Left hindlimb (tissue), 1 donor: ENCODE measurements around the gene PPY.
"Not testable (repeated sequence)": the region's sequence is repeated elsewhere in the genome, so short reads cannot be mapped to it uniquely, and the experiment has no call there.

Experiments used
- DNase-seq: peaks from one replicate; pipeline ENCODE4 v3.0.0-alpha.2; 2018

PPY gene

GRCh38 chr17:43962479-43962878 lies 20.2 kb upstream of the PPY start:
- no peak for DNase-seq

- DNase-seq: no peak
Measured at GRCh38 chr17:43961954-43962353, 19.7 kb upstream of the PPY start.

DNA sequence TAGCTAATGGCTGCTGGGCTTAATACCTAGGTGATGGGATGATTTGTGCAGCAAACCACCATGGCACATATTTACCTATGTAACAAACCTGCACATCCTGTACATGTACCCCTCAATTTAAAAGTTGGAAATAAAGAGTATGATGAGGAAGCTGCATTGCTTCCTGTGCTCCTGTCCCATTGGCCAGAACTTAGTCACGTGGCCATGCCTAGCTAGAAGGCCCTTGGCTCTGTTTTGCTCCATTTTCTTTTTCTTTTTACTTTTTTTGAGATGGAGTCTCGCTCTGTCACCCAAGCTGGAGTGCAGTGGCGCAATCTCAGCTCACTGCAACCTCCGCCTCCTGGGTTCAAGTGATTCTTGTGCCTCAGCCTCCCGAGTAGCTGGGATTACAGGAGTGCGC lies 19.0 kb upstream of the PPY start:
- DNase-seq: not testable (repeated sequence)

DNA sequence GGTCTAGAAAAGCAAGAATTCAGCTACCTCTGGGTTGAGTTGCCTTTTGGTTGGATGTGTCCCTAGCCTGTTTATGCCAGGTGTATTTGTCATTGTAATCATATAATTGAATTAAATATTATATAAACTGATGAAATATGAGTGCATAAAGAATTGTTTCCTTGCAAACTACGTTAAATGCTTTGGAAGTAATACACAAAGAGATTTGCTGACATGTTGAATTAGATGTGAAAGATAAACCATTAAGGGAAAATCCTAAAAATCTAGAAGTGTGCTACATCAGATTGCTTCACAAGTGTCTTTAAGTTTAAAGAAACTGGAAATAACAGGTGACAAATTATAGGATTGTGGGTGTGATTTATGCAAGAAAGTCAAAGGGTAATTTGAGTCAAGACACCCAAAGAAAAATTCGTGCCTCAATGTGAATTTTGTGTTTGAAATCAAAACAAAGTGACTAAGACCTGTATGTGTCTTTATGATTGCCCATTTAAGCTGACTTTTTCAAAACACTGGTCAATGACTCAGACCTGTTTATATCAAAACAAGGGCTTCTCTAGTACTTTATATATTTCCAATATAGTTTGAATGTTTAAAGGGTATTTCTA lies 16.6 kb upstream of the PPY start:
- DNase-seq: no peak

GRCh38 chr17:43956222-43956621 lies 13.9 kb upstream of the PPY start:
- no peak for DNase-seq

DNA sequence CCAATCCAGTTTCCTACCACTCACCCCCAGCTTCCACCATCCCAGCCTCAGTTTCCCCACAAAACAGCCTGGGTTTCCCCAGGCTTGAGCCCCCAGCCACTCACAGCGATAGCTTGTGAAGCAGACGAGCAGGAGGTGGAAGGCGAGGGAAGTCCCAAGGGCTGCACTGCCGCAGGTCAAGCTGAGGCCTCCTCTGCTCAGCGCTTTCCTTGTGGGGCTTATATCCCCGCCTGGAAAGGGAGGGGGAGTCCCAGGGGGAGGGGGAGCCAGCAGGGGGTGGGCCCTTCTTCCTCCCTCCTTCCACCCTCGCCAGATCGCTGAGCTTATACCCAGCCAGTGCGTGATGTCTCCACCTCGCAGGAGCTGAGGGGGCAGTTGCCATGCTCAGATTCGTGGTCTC lies 11.5 kb upstream of the PPY start, which contains the start of gene PYY:
Gene PYY, minus strand, starts transcription at position 195 of the 400 bp plus-strand sequence. CDS start 457 bp downstream, outside the sequence.
- DNase-seq: no peak

GRCh38 chr17:43952724-43953666 lies 10.7 kb upstream of the PPY start:
- peak; percentile 48 for DNase-seq

- peak; percentile 47 for DNase-seq
Measured at GRCh38 chr17:43952351-43952723, 10.1 kb upstream of the PPY start.

- DNase-seq: no peak
Measured at GRCh38 chr17:43951750-43952149, 9.5 kb upstream of the PPY start.

- DNase-seq: no peak
Measured at GRCh38 chr17:43950554-43950953, 8.3 kb upstream of the PPY start.

DNA sequence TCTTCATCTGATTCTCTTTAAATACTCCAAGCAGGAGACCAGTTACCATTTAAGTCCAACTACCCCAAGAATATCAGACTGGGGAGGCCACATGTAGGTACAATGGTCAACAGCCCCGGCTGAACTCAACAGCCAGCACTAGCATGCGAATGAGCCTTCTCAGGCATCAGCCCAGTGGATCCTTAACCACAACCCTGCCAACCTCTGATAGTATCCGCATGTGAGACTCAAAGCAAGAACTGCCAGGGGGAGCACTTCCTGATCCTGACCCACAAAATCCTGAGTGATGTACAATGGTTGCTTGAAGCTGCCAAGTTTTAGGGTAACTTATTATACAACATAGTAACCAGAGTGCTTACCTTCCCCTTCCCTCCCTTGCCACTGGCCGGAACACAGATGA lies 7.5 kb upstream of the PPY start:
- DNase-seq: no peak

DNA sequence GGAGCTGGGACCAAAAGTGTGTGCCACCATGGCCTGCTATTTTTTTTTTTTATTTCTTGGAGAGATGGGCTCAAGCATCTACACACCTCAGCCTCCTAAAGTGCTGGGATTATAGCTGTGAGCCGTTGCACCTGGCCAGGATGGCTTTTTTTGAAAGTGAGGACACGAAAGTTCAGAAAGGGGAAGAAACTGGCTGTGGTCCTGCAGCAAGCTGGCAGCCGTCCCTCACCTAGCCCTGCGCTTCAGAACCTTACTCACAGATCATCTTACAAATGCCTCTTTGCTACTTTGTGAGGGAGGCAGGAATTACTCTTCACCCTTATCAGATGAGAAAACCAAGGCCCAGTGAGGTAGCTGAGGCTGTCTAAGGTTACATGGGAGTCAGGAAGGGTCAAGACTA lies 4.5 kb upstream of the PPY start:
- no peak for DNase-seq

- no peak for DNase-seq
Measured at GRCh38 chr17:43945074-43945829, 3.0 kb upstream of the PPY start.

GRCh38 chr17:43940630-43941029 lies 1.6 kb downstream of the PPY start:
- no peak for DNase-seq

DNA sequence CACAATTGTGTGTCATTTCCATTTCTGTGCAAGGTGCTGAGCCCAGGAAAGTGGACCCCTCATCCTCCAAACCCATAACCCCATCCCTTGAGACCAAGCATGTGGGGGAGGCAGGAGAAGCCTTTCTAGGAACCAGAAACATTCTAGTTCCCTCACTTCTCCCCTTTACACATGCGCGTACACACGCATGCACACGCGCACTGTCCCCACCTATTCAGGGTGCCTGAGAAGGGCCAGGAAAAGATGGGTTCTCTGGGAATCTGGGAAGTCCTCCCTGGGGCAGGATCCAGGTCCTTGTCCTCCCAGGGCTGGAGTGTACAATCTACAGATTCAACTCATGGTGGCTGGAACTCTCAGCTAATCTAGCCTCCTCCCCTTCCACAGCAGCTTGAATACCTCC lies 2.4 kb downstream of the PPY start:
- DNase-seq: no peak

- not testable (repeated sequence) for DNase-seq
Measured at GRCh38 chr17:43939452-43939851, 2.8 kb downstream of the PPY start.

DNA sequence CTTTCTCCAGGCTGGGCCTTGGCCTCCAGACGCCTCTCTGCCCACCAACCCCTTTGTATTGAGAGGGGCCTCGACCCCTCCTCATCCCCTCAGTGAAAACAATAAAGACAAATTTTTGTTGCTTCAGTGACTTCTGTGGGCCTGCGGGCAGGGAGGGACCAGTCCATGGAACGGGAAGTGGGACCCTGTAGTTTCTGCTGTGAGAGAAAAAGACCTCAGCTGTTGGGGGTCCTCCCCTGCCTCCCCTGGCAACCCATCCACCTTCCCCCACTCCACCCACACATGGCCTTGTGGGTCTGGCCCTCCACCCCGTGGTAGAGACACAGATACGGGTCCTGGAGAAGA lies 3.5 kb downstream of the PPY start:
- no peak for DNase-seq

- DNase-seq: no peak
Measured at GRCh38 chr17:43936434-43936833, 5.8 kb downstream of the PPY start.

GRCh38 chr17:43935926-43936261 lies 6.4 kb downstream of the PPY start:
- DNase-seq: no peak

DNA sequence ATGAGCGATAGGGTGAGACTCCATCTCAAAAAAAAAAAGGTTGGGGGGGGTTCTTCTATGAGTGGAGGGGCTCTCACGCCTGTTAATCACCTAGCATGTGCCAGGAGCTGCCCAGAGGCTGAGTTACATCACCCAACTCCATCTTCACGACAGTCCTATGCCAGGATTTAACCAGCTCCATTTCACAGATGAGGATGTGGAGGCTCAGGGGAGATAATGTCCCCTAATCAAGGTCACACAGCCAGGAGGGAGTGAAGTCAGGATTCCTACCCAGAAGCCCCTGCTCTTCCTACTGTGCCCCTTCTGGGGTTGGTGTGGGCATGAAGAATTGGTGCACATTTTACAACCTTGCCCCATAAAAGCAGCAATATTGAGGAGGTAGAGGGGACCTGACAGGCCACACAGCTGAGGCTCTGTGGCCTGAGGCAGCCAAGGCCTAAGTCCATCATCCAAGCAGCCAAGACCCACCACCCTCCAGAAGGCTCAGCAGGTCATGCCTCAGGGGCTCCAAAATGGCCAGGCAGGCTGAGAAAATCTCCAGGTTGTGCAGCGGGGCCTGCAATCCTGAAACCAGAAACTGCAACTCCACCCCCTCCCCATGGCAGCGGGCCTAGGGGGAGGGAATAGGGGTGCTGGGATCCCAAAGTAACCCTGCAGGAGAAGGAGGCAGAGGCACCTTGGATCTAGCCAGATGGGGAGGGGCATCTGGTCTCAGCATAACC lies 6.9 kb downstream of the PPY start:
- no peak for DNase-seq

- DNase-seq: no peak
Measured at GRCh38 chr17:43932923-43933322, 9.4 kb downstream of the PPY start.

DNA sequence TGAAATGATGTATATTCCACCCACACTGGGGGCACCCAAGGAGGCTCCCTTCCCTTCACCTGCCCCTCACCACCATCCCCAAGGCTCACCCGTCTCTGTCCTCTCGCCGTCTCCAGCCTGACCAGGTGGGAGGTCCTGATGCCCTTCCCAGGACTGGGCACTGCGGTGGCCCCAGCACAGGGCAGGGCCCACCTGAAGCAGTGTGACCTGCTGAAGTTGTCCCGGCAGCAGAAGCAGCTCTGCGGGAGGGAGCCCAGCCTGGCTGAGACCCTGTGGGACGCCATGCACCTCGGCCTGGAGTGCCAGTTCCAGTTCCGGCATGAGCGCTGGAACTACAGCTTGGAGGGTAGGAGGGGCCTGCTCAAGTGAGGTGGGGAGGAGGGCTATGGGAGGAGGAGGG lies 9.9 kb downstream of the PPY start:
- DNase-seq: no peak

DNA sequence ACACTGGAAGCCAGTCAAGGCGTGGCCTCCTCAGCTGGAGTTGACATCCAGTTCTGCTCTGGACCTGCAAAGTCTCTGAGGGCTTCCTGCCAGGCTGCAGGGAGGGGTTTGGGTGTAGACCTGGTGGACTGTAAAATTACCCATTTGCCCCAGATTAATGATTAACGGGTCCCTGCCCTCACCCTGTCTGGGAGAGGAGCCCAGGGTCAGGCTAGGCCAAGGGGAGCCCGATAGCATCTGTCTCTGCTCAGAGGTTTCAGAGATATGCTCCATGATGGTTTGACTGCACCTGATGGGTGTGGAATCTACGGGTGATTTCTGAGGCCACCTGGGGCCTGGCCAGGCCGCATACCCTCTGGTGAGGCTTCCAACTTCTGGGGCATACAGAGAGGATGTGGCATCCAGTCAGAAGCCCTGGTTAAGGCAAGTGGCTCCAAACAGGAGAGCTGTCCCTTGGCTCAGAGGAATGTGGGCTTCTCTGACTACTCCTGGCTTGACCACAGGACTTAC lies 11.2 kb downstream of the PPY start:
- no peak for DNase-seq
